Measurements from ENCODE around the gene ACER1.

The ACER1 gene

GRCh38 chr19:6260912-6261650 is 72.3 kb downstream of the ACER1 start:
- DNase-seq (ENCODE audit: low read depth): no peak
- TF ChIP-seq CTCF (conservative IDR thresholded peaks at IDR 0.05; ENCODE audit: low read length): peak; percentile 59
- H3K4me3 ChIP-seq (ENCODE audit: low read length): no peak overlapping the region

- H3K4me3 ChIP-seq (ENCODE audit: low read length): no peak overlapping the region
- TF ChIP-seq CTCF (conservative IDR thresholded peaks at IDR 0.05; ENCODE audit: low read length): no peak
- DNase-seq (ENCODE audit: low read depth): no peak
These were observed 73.0 kb downstream of the ACER1 start for GRCh38 chr19:6260376-6260775.

- no peak for TF ChIP-seq CTCF (conservative IDR thresholded peaks at IDR 0.05; ENCODE audit: low read length)
- H3K4me3 ChIP-seq (ENCODE audit: low read length): no peak overlapping the region
- no peak for DNase-seq (ENCODE audit: low read depth)
These were observed 74.0 kb downstream of the ACER1 start for GRCh38 chr19:6259312-6259861.

GRCh38 chr19:6258812-6259311 is 74.5 kb downstream of the ACER1 start:
- no peak for TF ChIP-seq CTCF (conservative IDR thresholded peaks at IDR 0.05; ENCODE audit: low read length)
- no peak for DNase-seq (ENCODE audit: low read depth)
- no peak overlapping the region for H3K4me3 ChIP-seq (ENCODE audit: low read length)
